OCI-M1 (cell line): ENCODE results near the gene PCGF2.
"Not testable (repeated sequence)": the region's sequence is repeated elsewhere in the genome, so short reads cannot be mapped to it uniquely, and the experiment has no call there.

Experiments
- DNase-seq: peaks from one replicate; lab custom pipeline; 2025; lab: John Stamatoyannopoulos, UW

PCGF2 gene

GRCh38 chr17:38748149-38748891 lies at the start of gene PCGF2:
Gene PCGF2, minus strand, starts transcription at chr17:38748336. Its CDS starts 7,934 bp downstream, at chr17:38740402.
- DNase-seq: peak; percentile 75

- DNase-seq: no peak
Measured at GRCh38 chr17:38797828-38798227, 49.7 kb upstream of the PCGF2 start.

GRCh38 chr17:38797158-38797490 lies 49.0 kb upstream of the PCGF2 start:
- no peak for DNase-seq

GRCh38 chr17:38796451-38797157 lies 48.5 kb upstream of the PCGF2 start:
- DNase-seq: no peak

GRCh38 chr17:38794221-38794620 lies 46.1 kb upstream of the PCGF2 start:
- no peak for DNase-seq

- no peak for DNase-seq
Measured at GRCh38 chr17:38791162-38791561, 43.0 kb upstream of the PCGF2 start.

- DNase-seq: not testable (repeated sequence)
Measured at GRCh38 chr17:38790148-38790707, 42.1 kb upstream of the PCGF2 start.

GRCh38 chr17:38789185-38789584 lies 41.0 kb upstream of the PCGF2 start:
- DNase-seq: no peak

- not testable (repeated sequence) for DNase-seq
Measured at GRCh38 chr17:38787999-38788398, 39.9 kb upstream of the PCGF2 start.

GRCh38 chr17:38786372-38786771 lies 38.2 kb upstream of the PCGF2 start:
- DNase-seq: no peak

GRCh38 chr17:38783227-38783626 lies 35.1 kb upstream of the PCGF2 start:
- DNase-seq: no peak

GRCh38 chr17:38779965-38780752 lies 32.0 kb upstream of the PCGF2 start:
- no peak for DNase-seq

- no peak for DNase-seq
Measured at GRCh38 chr17:38777641-38778250, 29.6 kb upstream of the PCGF2 start.

GRCh38 chr17:38773258-38773657 lies 25.1 kb upstream of the PCGF2 start:
- DNase-seq: no peak

- no peak for DNase-seq
Measured at GRCh38 chr17:38768417-38768816, 20.3 kb upstream of the PCGF2 start.

- DNase-seq: no peak
Measured at GRCh38 chr17:38766341-38766740, 18.2 kb upstream of the PCGF2 start.

GRCh38 chr17:38762231-38762630 lies 14.1 kb upstream of the PCGF2 start:
- DNase-seq: no peak

- peak; percentile 24 for DNase-seq
Measured at GRCh38 chr17:38761612-38762011, 13.5 kb upstream of the PCGF2 start.

- peak; percentile 27 for DNase-seq
Measured at GRCh38 chr17:38753071-38753506, 5.0 kb upstream of the PCGF2 start.

- DNase-seq: peak; percentile 99
Measured at GRCh38 chr17:38752308-38753070, 4.4 kb upstream of the PCGF2 start, which contains the start of gene PSMB3. Gene PSMB3, plus strand, starts transcription at chr17:38752741. Its CDS starts 86 bp downstream, at chr17:38752827.

GRCh38 chr17:38751808-38752307 lies 3.7 kb upstream of the PCGF2 start:
- DNase-seq: peak; percentile 93
